ENCODE results near the gene RBL2. TPM values are rescaled to one million over a fixed set of nuclear protein-coding genes. Genes with fewer than 3 reads are reported as not detected.

Gene RBL2
- total and polyA plus RNA-seq, 9 of the 15 experiments (the other 6 are each of a cell fraction or from before 2014, with no cell fraction given) = 7.8 to 76.3 (median 28.5) TPM

DNA sequence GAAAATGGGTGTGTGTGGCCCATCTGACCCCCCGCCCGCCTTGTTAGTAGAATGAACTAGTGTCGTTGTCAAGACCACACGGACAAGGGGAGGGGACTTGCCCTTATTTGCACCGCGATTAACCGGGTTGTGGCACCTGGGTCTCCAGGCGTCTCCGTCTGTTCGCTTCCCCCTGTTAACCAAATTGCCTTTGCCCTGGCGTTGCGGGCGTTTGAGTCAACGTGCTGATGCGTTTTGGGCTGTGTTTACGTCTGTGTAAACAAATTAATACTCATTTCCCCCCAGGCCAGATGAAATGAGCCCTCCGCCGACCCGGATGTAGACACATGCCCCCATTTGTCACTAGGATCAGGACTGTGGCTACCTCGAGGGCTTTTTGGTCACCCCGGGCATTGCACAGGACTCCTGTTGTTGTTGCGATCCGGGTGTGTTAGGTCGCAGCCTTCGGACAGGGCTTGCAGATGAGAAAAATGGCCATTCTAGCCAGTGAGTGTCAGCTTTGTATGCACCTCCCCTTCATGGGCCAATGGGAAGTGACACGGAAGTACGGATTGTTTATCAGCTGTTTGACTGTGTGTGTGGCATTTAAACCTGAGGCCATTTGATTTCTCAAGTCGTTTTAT is 906 bp downstream of the RBL2 start (continued):
- TF ChIP-seq POLR2AphosphoS2 (IDR thresholded peaks at IDR 0.05; ENCODE audit: low read length) (peak; percentile 85; the same call in 1 of the 2 replicates), ASH1L (IDR thresholded peaks at IDR 0.05; ENCODE audit: borderline replicate concordance, low read depth, partially characterized antibody) (peak; percentile 82), ZNF282 (CRISPR knock-in tag; IDR thresholded peaks at IDR 0.05) (no peak), FIP1L1 (IDR thresholded peaks at IDR 0.05; ENCODE audit: low read depth, low read length, poor library complexity, severe bottlenecking) (no peak), SP1 (CRISPR knock-in tag; IDR thresholded peaks at IDR 0.05) (peak; percentile 34; the same call in 1 of the 2 replicates), ELF2 (CRISPR knock-in tag; IDR thresholded peaks at IDR 0.05) (peak; percentile 92), ERF (CRISPR knock-in tag; IDR thresholded peaks at IDR 0.05) (no peak), PRDM10 (IDR thresholded peaks at IDR 0.05; ENCODE audit: partially characterized antibody) (peak; percentile 84), GABPB1 (CRISPR knock-in tag; IDR thresholded peaks at IDR 0.05) (0 out of 2 replicates have a peak, but pooled peaks have one; percentile 7), SP2 (IDR thresholded peaks at IDR 0.05; ENCODE audit: extremely low read depth, low read depth, low read length, poor library complexity, severe bottlenecking) (peak; percentile 54), ZNF311 (CRISPR knock-in tag; IDR thresholded peaks at IDR 0.05) (no peak)
- TF ChIP-seq, protein P1, sequence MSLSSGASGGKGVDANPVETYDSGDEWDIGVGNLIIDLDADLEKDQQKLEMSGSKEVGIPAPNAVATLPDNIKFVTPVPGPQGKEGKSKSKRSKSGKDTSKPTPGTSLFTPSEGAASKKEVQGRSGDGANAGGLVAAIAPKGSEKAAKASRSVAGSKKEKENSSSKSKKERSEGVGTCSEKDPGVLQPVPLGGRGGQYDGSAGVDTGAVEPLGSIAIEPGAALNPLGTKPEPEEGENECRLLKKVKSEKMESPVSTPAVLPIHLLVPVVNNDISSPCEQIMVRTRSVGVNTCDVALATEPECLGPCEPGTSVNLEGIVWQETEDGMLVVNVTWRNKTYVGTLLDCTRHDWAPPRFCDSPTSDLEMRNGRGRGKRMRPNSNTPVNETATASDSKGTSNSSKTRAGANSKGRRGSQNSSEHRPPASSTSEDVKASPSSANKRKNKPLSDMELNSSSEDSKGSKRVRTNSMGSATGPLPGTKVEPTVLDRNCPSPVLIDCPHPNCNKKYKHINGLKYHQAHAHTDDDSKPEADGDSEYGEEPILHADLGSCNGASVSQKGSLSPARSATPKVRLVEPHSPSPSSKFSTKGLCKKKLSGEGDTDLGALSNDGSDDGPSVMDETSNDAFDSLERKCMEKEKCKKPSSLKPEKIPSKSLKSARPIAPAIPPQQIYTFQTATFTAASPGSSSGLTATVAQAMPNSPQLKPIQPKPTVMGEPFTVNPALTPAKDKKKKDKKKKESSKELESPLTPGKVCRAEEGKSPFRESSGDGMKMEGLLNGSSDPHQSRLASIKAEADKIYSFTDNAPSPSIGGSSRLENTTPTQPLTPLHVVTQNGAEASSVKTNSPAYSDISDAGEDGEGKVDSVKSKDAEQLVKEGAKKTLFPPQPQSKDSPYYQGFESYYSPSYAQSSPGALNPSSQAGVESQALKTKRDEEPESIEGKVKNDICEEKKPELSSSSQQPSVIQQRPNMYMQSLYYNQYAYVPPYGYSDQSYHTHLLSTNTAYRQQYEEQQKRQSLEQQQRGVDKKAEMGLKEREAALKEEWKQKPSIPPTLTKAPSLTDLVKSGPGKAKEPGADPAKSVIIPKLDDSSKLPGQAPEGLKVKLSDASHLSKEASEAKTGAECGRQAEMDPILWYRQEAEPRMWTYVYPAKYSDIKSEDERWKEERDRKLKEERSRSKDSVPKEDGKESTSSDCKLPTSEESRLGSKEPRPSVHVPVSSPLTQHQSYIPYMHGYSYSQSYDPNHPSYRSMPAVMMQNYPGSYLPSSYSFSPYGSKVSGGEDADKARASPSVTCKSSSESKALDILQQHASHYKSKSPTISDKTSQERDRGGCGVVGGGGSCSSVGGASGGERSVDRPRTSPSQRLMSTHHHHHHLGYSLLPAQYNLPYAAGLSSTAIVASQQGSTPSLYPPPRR (CRISPR knock-in tag; IDR thresholded peaks at IDR 0.05; ENCODE audit: borderline replicate concordance) = 0 out of 2 replicates have a peak, but pooled peaks have one; percentile 33
- TF ChIP-seq, protein P2, sequence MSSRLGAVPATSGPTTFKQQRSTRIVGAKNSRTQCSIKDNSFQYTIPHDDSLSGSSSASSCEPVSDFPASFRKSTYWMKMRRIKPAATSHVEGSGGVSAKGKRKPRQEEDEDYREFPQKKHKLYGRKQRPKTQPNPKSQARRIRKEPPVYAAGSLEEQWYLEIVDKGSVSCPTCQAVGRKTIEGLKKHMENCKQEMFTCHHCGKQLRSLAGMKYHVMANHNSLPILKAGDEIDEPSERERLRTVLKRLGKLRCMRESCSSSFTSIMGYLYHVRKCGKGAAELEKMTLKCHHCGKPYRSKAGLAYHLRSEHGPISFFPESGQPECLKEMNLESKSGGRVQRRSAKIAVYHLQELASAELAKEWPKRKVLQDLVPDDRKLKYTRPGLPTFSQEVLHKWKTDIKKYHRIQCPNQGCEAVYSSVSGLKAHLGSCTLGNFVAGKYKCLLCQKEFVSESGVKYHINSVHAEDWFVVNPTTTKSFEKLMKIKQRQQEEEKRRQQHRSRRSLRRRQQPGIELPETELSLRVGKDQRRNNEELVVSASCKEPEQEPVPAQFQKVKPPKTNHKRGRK (tag; IDR thresholded peaks at IDR 0.05) = no peak
- TF ChIP-seq, protein P3, sequence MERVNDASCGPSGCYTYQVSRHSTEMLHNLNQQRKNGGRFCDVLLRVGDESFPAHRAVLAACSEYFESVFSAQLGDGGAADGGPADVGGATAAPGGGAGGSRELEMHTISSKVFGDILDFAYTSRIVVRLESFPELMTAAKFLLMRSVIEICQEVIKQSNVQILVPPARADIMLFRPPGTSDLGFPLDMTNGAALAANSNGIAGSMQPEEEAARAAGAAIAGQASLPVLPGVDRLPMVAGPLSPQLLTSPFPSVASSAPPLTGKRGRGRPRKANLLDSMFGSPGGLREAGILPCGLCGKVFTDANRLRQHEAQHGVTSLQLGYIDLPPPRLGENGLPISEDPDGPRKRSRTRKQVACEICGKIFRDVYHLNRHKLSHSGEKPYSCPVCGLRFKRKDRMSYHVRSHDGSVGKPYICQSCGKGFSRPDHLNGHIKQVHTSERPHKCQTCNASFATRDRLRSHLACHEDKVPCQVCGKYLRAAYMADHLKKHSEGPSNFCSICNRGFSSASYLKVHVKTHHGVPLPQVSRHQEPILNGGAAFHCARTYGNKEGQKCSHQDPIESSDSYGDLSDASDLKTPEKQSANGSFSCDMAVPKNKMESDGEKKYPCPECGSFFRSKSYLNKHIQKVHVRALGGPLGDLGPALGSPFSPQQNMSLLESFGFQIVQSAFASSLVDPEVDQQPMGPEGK (CRISPR knock-in tag; IDR thresholded peaks at IDR 0.05; ENCODE audit: borderline replicate concordance) = no peak
